Hematopoietic multipotent progenitor cell treated with erythropoietin and hydrocortisone succinate and interleukin-3 and kit ligand, for 6 days (in vitro differentiated cells): Measurements from ENCODE around the gene FREM2.

Experiments used
- DNase-seq: peaks from one replicate; pipeline ENCODE4 v3.0.0-alpha.2; 2015

FREM2 gene

DNA sequence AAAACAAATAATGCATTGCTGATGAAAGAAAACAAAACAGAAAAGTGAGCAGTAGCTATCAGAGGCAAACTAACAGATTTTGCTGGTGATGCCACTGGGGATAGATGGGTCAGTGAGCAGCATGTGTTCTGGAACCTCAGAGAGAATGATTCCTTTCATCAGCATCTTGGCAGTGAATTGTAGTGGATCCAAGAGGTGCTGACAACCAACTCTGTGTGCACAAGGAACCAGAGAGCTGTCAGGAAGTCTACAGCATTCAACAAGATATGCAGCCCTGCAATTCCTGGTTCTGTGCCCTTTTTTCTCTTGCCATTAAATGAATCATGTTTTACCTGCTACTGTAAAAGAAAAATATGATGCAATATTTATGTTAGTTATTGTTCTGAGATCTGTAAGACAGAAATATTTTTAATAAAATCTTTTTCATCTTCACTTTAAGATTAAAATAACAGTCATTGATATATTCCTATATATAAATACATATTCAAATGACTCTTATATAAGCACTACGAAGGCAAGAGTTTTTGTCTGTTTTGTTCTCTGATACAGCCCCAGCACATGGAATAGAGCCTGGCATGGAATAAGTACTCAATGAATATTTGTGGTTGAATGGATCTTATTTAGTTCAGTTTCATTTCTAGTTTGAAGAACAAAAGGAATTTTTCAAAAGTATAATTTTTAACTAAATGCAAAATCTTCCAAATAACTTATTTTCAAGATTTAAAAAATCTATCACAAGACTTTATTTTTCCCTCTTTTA lies 80.8 kb downstream of the FREM2 start:
- DNase-seq, result no peak

DNA sequence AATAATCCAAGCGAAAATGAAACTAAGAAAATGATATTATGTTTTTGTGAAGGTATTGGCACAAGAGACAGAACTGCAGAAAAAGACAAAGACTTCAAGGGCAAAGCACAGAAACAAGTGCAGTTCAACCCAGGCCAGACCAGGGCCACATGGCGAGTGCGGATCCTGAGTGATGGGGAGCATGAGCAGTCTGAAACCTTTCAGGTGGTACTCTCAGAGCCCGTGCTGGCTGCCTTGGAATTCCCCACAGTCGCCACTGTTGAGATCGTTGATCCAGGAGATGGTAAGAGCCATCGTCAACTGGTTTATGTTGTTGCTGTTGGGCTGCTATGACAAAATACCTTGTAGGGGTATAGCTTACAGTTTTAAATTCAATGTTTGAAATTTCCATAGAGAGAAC lies 82.6 kb downstream of the FREM2 start:
- DNase-seq, result no peak

DNA sequence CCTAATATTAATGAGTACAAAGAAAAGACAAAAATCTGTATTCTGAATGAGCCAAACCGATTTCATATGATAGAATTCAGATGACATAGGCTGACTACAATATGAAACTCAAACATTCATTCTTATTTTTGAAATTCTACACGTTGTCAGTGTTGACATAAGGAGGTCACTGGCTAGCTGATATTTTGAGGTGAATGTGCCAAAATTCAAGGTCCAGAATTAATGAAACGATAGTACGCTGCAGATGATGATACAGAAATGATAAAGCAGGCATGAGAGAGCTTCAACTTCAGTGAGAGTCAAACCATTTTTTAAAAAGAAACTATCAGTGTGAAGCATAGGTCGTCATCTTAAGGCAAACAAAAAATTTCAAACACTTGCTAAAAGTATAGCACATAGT lies 88.2 kb downstream of the FREM2 start:
- DNase-seq, result no peak

DNA sequence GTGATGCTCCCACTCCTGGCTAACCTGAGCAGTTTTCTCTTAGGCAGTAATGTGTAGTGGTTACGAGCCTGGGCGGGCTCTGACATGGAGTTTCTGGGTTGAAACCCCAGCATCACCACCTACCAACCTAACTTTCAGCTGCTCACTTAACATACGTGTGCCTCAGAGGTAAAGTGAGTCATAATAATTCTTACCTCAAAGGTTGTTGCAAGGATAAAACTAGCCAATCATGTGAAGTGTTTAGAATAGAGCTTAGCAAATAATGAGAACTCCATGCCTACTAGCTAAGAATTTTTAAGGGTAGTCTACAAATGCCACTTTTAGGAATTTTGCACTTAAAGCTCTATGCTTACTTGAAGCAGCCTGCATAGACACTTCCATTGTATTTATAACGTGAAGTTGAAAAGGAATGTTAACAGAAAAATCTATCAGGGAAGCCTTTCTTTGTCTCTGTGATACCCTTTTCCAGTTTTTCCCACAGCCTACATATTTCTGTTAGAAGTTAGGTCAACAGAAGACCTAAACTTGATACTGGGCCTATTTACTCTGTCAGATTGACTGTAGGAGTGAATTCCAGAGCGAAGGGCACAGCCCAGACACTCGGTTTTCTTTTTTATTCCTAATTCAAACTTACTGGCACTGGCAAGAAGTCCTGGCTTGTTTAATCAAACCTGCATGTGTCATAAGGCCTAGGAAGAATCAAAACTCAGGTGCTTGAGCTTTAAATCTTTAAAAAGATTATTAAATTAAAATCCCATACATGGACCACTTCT lies 90.7 kb downstream of the FREM2 start:
- DNase-seq, result no peak

DNA sequence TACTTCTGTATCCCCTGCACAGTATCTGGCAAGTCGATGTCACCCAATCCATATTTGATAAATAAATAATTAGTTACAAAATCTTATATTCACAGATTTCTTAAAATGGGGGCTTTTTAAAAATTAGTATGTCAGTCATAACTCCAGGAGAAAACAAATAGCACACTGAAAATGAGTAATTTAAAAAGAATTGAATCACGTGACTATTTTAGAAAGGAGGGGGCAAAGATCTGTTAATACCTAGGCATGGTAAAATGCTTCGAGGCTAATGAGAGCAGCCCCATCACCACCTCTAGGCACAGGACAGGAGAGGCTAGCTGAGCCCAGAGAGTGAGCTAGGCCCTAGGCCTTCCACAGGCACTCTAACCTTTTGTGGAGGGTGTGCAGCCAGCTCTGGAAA lies 94.7 kb downstream of the FREM2 start:
- DNase-seq, result no peak

DNA sequence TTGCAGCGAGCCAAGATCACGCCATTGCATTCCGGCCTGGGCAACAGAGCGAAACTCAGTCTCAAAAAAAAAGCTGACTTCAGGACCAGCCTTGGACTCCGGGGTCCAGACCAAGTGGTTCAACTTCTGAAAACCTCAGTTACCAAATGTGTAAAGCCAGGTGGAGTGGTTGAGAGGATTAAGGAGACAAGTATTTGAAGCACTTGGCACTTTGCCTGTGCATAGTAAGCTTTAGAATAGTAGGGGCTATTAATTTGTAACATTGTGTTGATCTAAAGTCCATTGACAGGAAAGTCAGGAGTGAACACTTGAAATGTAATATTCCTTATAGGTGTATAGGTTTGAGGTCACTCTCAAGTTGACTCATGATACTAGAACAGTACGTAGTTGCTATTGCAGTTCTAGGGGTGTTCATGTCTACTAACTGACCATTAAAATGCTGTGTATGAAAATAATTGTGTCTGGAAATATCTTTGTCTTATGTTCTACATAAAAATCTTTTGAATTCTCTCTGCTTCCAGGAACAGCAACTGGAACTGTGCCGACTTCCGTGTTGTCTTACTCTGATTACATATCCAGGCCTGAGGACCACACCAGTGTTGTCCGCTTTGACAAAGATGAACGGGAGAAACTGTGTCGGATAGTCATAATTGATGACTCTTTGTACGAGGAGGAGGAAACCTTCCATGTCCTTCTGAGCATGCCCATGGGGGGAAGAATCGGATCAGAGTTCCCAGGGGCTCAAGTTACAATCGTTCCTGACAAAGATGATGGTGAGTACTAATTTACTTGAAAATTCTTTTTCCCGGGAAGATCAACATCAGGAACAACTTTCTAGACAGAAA lies 97.4 kb downstream of the FREM2 start:
- DNase-seq, result no peak

DNA sequence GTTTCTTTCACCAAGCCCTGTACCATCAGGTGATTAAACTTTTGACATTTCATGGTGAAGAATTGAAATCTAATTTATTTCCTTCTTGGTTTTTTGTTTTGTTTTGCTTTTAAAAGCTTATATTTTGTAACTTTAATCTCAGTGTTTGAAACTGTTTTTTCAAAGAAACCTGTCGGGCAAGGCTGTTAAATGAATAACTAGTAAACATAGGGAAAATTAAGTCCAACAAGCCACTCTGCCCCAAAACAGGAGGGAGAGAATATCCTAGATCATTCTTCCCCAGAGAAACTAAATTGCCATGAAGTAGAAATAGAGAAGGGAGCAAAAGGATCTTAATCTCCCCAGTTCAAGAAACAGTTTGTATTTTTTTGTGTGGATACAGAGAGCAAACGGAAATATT lies 98.2 kb downstream of the FREM2 start:
- no peak for DNase-seq

DNA sequence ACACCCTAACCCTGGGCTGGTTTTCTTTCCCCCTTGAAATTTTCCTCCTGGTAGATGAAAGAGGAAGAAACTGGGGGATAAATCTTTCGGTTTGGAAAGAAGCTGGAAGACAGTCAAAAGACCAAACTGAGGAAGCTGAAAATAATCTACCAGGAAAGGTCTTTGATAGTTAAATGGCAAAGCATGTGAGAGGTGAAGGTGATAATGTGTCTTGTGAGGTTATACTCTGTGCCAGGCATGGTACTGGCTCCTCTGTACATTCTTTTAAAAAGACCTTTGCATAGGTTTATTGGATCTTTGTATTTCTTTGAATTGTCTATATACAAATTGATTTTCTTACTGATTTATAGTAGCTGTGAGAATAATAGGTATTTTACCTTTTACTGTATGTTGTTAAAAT lies 98.6 kb downstream of the FREM2 start:
- DNase-seq, result no peak

DNA sequence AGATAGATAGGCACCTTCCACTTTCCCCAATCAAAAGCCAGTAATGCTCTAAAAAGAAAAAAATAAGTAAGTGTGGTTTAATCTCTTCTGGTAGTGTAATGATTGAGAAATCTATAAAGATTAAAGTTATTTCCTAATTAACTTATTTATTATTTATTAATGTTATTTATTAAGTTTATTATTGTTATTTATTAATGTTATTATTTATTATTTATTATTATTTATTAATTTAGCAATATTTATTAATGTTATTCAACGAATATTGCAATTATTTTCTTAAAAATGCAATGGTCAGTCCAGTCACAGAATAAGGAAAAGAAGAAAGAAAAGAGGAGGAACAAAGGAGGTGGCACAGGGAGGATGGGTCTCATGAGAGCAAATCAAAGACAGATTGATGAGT lies 100.7 kb downstream of the FREM2 start:
- DNase-seq, result no peak

DNA sequence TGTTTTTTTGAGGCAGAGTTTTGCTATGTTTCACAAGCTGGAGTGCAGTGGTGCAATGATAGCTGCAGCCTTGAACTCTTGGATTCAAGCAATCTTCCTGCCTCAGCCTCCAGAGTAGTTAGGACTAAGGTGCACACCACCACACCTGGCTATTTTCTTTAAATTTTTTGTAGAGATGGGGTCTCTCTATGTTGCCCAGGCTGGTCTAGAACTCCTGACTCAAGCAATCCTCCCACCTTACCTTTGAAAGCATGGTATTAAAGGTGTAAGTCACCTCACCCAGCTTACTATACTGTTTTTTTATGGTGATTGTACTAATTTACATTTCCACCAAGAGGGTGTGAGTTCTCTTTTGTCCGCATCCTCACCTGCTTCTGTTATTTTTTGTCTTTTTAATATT lies 110.0 kb downstream of the FREM2 start:
- no peak for DNase-seq

DNA sequence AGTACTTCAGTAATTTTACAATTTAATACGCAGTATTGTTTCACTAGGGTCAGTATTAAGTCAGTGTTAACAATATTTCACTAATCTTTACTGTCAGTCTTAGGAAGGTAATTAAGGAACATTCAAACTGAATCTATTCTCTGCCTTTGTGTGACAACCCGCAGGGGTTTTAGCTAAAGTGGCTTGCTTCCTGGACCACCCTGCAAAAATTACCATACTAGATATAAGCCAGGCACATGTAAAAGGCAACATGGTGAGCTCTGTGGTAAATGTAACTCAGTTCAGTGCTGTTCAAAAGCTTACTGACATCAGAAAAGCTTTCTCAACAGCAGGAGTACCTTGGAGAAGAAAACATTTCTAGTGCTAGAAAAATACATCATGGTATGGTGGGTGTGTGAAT lies 116.7 kb downstream of the FREM2 start:
- DNase-seq, result no peak

DNA sequence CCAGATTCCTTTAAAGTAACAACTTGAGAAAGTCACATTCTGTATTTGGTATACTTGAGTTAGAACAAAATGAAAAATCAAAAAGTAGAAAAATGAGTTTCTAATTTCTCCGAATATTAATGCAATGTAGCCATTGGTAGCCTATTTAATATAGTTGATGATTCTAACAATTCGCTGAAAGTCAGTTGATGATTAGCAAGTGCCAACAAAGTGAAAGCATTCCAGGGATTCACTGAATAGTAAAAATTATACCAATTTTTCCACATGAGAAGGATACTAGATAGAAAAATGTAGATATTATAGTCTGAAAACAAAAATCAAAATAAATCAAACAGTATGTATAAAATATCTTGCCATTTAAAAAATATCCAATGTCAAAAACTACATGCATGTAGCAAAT lies 117.2 kb downstream of the FREM2 start:
- no peak for DNase-seq

DNA sequence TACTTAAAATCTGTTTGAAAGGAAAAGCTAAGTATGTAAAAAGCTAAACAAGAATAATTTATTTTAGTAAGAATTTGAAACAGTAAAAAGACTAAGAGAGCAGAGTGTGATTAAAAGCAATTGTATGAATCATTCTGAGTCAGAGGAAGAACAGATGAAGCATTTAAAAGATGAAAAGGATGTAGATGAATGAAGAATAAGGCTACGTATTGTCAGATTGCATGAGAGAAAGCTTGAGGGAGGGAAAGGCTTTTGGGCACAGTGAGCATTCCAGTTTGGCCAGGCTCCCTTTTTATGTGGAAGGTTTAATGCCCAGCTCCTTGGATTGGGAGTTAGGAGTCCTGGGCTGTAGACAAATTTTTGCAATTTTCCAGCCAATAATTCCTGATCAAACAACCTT lies 117.7 kb downstream of the FREM2 start:
- DNase-seq, result no peak

DNA sequence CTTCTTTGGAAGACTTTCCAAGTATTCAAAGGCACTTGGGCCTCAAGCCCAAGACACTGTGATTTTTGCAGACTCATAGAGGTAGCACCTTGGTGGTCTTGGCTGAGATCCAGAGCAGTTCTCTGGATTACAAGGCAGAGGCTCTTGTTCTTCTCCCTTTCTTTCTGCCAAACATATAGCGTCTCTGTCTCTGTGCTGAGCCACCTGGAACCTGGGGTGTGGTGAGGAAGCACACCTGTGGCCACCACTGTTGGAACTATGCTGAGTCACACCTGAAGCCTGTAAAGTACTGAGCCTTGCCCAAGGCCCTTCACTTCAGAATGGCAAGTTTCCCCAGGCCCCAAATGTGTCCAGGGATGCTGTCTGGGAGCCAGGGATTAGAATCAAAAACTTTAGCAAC lies 127.5 kb downstream of the FREM2 start:
- no peak for DNase-seq

DNA sequence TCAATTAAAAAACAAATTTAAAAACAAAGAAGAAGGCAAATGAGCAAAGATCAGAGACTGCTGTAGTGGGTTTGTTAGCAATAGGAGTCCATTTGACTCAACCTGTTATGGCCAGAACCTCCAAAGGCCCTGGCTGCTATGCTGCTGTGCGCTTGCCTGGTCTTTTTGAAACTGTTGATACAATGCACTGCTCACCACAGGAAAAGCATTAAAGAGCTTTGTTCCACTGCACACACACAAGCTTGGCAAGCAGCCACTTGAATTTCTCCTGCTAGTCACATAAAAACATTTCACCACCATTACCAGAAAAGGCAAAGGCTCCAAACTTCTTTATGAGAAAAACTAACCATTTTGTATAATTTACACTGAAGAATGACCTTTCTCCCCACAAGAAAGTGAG lies 132.2 kb downstream of the FREM2 start:
- DNase-seq, result no peak

DNA sequence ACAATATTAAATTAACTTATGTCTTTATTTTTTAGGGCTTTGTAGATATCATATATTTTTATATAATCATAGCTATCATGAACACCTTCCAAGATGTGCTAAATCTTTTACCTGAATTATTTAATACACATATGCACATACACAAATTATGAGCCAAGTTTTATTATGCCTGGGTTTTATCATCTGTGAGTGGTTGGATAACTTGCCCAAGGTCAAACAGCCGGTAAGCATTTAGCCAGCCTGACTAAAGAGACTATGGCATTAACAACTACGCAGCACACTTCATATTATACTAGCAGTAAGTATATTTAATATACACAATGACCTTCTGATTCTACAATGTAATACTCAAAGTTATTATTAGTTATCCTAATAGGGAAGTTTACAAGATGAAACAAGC lies 132.7 kb downstream of the FREM2 start:
- DNase-seq, result no peak

DNA sequence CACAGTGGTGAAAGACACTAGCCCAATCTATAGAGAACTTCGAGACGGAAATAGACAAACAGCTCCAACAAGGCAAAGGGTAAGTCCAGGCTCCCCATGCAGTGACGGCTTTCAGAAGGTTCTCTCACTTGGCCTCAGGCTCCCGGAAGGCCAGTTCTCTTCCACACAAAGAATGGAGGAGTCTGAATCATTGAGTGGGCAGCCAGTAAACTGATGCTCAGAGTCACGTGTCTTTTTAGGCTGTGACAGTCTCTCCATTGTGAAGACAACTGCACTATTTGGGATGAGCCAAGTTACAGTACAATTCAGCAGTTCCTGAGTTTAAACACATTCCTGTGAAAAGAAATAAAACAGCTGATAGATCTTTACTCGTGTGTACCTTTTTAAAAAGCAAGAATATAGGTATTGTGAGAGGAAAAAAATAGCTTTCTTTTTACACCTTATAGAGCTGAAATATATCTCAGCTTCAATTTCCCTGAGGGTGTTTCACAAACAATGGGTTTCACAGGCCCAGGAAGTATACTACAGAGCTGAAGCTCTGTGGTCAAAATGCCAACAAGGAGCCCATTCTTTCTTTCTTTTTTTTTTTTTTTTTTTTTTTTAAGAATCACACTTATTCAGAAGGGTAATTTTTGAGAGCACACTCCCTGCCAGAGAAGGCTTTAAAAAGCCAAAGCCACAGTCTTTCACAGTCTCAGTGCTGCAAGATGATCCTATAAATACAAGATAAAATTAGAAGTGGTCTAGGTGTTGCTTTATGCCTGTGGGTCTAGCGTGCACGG lies 135.1 kb downstream of the FREM2 start:
- DNase-seq, result no peak

DNA sequence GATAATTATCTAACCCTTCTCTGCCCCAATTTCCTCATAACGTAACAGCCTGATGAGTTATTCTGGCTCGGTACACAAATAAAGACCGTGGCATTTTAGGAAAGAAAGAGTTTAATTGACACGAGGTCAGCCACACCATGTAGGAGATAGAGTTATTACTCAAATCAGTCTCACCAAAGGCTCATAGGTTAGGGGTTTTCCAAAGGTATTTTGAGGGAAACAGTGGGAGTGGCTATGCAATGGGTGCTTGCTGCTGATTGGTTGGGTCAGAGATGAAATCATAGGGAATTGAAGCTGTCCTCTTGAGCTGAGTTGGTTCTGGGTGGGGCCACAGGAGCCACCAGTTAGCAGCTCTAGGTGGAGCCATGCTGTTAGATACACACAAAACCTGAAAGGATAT lies 137.5 kb downstream of the FREM2 start:
- peak; percentile 2 for DNase-seq

DNA sequence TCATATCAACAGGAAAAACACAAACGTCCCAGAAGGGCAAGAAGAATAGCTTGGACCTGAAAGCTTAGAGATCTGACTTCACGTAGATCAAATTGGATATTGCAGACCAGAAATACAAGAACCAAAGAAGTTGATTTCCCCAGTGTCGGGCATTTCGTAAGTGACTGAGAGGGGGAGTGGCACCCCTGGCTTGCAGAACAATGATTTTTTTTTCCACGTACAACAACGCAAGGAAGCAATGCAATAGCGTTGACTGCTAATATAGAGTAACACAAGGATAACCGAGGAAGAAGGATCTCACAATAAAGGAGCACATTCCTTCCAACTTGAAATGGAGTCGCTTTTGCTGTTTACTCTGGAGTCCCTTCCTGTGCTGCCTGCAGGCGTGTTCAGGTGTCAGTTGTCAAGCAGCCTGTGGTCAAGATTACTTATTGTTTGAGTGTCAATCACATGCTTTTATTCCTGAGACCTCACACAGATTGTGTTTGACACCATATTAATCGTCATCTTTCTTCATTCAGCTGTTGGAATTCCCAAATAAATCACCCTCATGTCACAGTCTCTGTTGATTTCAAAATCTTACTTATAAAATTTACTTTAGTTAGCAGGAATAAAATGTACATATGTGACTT lies 139.4 kb downstream of the FREM2 start:
- no peak for DNase-seq

DNA sequence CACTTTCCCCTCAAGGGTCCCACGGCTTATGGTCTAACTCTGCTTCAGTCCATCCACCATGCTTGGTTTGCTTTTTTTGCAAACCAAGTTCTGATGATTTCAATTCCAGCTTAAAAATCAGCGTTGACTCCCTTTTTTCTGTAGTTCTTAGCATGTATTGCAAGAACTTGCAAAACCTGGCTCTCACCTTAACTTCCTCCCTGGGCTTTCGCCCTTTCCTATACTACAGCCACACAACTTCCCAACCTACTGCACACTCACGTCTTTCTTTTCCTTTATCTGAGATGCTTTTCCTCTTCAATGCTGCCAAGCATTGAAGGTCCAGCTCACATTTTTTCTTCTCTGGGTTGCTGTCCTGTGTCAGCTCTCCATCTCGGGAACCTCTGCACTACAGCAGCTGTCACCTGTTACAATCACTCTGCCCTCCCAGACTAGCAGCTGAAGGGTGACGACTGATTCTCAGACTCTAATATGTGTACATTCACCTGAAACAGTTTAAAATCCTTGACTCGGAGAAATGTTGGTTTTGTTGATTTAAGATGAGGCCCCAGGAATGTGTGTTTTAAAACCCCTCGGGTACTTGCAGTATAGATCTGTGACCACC lies 143.7 kb downstream of the FREM2 start:
- no peak for DNase-seq

DNA sequence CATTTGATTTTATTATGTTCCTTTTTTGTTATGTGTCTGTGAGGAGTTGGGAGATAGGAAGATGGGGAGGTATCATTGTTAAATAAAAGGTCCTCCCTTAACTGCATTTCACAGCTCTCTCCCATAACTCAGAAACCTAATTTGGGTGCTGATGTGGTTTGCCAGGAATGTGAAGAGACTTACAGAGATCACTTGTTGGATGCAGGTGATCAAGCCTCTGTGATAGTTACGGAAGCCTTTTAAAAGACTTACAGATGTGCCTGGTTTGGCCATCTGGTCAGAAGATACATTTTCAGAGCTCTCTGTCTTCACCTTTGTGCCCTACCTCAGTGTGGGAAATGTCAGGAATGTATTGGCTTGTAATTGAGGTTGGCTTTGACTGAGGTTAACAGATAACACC lies 157.7 kb downstream of the FREM2 start:
- DNase-seq, result no peak

DNA sequence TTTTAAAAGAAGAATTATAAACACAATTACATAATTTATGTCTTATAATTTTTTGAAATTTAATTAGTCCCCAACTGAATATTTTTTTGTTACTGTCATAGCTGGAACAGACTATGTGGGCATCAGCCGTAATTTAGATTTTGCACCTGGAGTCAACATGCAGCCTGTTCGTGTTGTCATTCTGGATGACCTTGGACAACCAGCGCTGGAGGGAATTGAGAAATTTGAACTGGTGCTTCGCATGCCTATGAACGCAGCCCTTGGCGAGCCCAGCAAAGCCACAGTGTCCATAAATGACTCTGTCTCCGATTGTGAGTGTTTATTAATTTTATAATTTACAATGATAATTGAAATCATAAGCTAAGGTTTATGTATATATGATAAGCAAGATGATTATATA lies 161.5 kb downstream of the FREM2 start:
- no peak for DNase-seq
